ENCODE measurements around the gene ARMC7.

Gene ARMC7

DNA sequence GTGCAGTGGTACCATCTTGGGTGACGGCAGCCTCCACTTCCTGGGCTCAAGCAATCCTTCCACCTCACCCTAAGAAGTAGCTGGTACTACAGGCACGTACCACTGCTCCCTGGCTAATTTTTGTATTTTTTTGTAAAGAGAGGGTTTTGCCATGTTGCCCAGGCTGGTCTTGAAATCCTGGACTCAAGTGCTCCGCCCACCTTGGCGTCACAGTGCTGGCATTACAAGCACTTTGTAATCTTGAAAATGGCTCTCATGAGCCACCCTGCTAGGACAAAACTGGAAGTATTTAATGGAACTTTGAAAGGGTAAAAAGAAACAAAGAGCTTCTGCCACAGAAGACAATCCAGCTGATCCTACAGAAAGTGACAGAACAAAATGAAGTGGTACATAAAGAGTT, 63.8 kb downstream of the ARMC7 start:
- no peak for DNase-seq (ENCODE audit: extremely low read depth, low read depth)
- TF ChIP-seq CTCF (IDR thresholded peaks at IDR 0.05; ENCODE audit: low read depth, low read length, missing control alignments), result no peak
- H3K4me3 ChIP-seq (replicated peaks; ENCODE audit: low read depth, low read length), result no peak overlapping the region

DNA sequence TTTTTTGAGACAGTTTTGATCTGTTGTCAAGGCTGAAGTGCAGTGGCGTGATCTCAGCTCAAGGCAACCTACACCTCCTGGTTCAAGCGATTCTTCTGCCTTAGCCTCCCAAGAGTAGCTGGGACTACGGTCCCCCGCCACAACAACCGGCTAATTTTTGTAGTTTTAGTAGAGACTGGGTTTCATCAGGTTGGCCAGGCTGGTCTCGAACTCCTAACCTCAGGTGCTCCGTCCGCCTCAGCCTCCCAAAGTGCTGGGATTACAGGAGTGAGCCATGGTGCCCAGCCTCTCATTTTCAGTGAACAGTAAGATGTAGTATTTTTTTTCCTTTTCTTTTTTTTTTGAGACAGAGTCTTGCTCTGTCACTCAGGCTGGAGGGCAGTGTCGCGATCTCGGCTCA, 65.2 kb downstream of the ARMC7 start:
- no peak overlapping the region for H3K4me3 ChIP-seq (replicated peaks; ENCODE audit: low read depth, low read length)
- no peak for TF ChIP-seq CTCF (IDR thresholded peaks at IDR 0.05; ENCODE audit: low read depth, low read length, missing control alignments)
- DNase-seq (ENCODE audit: extremely low read depth, low read depth), result no peak

GRCh38 chr17:75176625-75177024, 66.9 kb downstream of the ARMC7 start:
- no peak for TF ChIP-seq CTCF (IDR thresholded peaks at IDR 0.05; ENCODE audit: low read depth, low read length, missing control alignments)
- no peak overlapping the region for H3K4me3 ChIP-seq (replicated peaks; ENCODE audit: low read depth, low read length)

GRCh38 chr17:75178453-75178852, 68.7 kb downstream of the ARMC7 start:
- no peak for DNase-seq (ENCODE audit: extremely low read depth, low read depth)
- no peak for TF ChIP-seq CTCF (IDR thresholded peaks at IDR 0.05; ENCODE audit: low read depth, low read length, missing control alignments)
- no peak overlapping the region for H3K4me3 ChIP-seq (replicated peaks; ENCODE audit: low read depth, low read length)

More at GRCh38 chr17:75176625-75177024, 66.9 kb downstream of the ARMC7 start:
- DNase-seq (ENCODE audit: extremely low read depth, low read depth), result no peak

Measured in HFF-Myc (cell line).